GM13977 (cell line): ENCODE measurements around the gene TBRG4.

Source experiments
- DNase-seq: peaks from one replicate; pipeline ENCODE4 v3.0.0; 2012; ENCODE audit warnings: low spot score
- in situ Hi-C: fragments of 300-500 bp; cut with MboI; formaldehyde crosslinking; loops from one replicate; pipeline ENCODE4 v1.12.0; 2022; ENCODE audit warnings: low sequenced_read_pairs, low pct_unique_long_range_greater_than_20kb, mixed read lengths, inconsistent platforms; ENCODE audit not compliant: unreplicated experiment
- TF ChIP-seq, protein P1 (sequence below): IDR thresholded peaks from 2 replicates; pipeline ENCODE4 v1.5.1; 2012; ENCODE audit warnings: mild to moderate bottlenecking, control low read depth; ENCODE audit not compliant: insufficient read depth; ENCODE audit errors: extremely low read depth, missing control alignments

TBRG4 gene

DNA sequence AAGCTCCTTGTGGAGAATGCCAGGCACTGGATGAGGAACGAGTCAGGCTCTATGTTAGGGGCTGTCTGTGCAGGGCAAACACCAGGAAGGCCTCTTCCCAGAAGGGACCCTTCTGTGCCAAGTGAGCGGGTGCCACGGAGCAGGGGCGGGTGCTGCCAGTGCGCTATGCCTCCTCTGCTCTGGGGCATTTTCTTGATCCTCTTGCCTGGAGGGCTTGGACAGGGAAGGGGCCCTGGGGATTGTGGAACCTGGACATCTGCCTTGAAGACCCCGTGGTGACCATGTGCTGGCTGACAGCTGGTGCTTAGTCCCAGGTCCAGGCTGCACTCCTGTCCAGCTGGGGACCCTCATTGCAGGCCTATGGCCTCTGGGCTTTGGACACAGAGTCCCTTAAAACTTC, 15.4 kb upstream of the TBRG4 start:
- in situ Hi-C loops, result loop anchor here (25.0 kb wide), 1 partner anchor 540 kb away; the partner anchor contains the start of gene TMED4
- TF ChIP-seq, protein P1, sequence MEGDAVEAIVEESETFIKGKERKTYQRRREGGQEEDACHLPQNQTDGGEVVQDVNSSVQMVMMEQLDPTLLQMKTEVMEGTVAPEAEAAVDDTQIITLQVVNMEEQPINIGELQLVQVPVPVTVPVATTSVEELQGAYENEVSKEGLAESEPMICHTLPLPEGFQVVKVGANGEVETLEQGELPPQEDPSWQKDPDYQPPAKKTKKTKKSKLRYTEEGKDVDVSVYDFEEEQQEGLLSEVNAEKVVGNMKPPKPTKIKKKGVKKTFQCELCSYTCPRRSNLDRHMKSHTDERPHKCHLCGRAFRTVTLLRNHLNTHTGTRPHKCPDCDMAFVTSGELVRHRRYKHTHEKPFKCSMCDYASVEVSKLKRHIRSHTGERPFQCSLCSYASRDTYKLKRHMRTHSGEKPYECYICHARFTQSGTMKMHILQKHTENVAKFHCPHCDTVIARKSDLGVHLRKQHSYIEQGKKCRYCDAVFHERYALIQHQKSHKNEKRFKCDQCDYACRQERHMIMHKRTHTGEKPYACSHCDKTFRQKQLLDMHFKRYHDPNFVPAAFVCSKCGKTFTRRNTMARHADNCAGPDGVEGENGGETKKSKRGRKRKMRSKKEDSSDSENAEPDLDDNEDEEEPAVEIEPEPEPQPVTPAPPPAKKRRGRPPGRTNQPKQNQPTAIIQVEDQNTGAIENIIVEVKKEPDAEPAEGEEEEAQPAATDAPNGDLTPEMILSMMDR, result no peak
- DNase-seq, result no peak

DNA sequence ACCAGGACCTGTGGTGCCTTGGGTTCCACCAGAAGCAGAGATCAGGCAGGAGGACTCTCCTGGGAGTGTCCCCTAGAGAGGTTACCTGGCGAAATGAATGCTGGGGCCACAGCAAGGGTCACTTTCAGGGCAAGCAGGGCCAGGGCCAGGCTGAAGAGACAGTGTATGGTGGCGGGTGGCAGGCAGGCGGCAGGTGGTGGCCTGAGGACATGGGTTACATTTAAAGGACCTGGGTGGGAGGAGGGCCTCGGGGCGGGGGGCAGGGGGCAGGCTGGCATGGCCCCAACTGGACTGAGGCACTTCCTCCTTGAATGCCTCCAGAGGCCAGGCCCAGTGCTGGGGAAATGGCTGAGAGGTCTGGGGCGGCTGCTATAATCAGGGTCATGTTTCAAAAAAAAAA, 14.7 kb upstream of the TBRG4 start:
- TF ChIP-seq, protein P1, result no peak
- DNase-seq, result no peak
- in situ Hi-C loops, result loop anchor here (25.0 kb wide), 1 partner anchor 539 kb away; the partner anchor contains the start of gene TMED4

DNA sequence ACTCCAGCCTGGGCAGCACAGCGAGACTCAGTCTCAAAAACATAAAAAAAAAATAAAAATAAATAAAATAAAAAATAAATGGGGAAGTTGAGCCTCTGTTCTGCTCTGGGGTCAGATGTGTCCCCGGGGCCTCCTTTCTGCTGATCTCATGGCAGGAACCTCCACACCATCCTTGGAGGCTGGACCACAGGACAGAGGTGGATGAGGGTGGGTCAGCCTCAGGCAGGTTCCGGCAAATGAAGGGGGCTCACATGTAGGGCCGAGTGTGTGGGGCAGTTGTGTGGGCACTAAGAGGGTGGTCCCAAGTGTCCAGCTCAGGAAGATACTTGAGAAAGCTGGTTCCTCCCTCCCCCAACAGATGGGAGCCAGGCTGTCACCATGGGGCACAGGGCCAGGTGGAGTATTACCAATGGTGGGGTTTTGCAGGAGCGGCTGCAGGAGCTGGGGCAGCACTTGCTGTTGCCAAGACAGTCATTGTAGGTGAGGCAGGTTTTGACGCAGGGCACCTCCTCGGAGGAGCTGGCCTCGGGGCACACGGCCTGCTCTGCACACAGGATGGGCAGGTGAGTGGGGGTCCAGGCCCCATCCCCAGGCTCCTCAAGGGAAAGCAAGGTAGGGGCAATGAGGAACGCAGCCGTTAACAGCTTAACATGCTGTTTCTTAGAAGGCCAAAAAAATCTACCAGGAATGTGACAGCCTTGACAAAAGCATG, 13.9 kb upstream of the TBRG4 start:
- in situ Hi-C loops, result loop anchor here (25.0 kb wide), 1 partner anchor 538 kb away; the partner anchor contains the start of gene TMED4
- TF ChIP-seq, protein P1, result no peak
- DNase-seq, result no peak

DNA sequence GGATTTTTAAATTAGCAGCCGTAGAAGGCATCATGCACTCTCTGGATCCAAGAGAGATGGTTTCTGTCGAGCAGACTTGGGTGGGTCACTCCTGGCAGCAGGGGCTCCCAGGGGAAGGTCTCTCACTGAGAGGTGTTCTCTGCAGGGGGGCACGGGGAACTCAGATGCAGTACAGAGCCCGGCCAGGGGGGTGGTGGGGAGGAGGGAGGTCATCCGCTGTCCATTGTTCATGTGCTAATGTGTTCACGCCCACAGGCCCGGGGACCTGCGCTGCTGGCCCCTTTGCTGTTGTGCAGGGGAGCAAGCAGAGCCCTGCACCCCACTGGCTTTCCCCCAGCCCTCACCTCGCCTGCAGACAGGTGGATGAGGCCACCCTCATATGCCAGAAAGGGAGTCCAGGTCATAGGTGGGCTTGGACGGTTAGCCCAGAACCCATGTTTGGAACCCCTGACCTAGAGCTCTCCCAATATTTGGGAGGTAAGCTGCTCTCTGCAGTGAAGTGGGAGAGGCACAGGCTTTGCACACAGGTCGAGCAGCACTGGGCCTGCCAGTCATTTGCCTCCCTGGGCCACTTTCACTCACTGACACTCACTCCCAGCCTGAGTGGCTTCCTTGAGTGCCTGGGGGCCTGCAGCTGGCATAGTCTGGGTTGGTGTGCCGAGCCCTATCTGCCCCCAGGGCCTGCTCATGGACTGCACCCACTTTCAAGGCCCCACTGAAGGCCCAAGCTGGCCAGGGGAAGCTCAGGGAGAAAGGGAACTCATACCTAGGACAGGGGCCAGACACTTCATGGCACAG, 12.6 kb upstream of the TBRG4 start:
- in situ Hi-C loops, result no loop called here
- TF ChIP-seq, protein P1, result no peak
- DNase-seq, result no peak

DNA sequence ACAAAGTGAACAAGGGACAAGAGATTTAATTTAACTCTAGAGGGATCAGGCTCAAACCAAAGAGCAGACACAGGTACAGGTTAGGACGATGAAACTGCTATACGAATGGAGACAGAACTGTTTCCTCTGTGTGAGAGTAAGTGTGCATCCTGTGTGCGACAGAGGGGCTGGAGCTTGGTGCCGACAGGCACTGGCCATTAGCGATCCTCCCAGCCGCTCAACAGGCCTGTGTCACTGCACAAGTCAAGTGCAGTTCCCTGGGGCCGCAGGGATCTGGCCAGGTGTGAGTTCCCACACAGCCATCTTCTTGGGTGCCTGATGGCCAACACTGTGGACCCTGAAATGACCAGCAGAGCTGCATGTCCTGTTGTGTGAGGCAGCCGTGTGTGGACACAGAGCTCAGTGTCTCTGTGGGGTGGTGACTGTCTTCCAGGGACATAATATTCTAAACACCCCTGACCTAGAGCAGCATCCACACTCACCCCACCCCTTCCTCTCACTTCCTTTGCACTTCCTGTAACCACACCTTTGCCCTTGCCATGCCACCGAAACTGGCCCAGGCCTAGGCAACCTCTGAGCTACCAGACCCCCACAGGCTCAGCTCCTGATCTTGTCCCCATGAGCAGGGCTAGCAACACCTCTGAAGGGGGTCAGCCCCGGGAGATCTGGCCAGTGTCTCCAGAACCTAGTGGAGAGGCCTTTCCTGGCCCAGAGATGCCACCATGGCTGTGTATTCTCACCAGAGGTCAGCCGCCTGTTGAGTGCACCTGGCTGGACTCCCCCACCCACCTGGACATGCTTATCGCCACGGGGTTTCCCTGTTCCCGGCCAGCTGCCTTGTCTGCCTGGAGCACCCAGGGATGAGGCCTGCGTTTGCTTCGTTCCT, 11.7 kb upstream of the TBRG4 start:
- TF ChIP-seq, protein P1, result no peak
- in situ Hi-C loops, result no loop called here
- DNase-seq, result no peak

DNA sequence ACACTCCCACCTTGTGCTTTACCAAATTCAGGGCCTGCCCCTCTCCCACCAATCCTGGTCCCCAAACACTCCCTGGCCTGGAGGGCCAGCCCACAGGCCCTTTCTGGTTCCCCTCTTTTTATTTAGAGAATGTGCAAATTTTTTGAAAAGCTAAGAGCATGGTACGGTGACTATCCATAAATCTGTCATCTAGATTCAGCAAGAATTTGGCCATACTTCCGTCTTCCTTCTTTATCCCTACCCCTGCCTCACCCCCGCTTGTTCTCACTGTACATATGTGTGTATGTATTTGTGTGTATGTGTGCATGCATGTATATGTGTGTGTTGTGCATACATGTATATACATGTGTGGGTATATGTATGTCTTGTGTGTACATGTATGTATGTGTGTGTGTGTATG, 8.1 kb upstream of the TBRG4 start:
- TF ChIP-seq, protein P1, result no peak
- DNase-seq, result no peak
- in situ Hi-C loops, result no loop called here
